ENCODE results near the gene S1PR4.

S1PR4 gene

DNA sequence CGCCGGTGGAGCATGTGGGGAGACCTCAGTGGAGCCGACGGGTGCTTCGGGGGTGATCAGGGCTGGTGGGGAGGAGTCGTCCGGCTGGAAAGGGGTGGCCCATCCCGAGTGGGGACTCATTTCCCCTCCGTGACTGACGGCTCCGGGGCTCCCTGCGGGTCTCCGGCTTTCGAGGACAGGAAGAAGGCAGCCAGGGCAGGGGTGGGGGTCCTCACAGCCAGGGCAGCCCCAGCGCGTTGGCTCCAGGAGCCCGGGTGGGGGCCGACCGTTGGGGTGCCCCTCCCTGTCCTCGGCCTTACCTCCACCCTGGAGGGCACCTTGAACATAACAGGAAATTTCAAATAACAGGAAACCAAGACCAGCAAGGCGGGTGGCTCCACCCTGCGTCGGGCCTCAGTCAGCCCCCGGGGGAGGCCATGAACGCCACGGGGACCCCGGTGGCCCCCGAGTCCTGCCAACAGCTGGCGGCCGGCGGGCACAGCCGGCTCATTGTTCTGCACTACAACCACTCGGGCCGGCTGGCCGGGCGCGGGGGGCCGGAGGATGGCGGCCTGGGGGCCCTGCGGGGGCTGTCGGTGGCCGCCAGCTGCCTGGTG is at the start of gene S1PR4:
S1PR4 (plus strand) TSS at position 393 of the 596 bp plus-strand sequence; CDS start at position 417, 24 bp downstream.
- DNase-seq = no peak

DNA sequence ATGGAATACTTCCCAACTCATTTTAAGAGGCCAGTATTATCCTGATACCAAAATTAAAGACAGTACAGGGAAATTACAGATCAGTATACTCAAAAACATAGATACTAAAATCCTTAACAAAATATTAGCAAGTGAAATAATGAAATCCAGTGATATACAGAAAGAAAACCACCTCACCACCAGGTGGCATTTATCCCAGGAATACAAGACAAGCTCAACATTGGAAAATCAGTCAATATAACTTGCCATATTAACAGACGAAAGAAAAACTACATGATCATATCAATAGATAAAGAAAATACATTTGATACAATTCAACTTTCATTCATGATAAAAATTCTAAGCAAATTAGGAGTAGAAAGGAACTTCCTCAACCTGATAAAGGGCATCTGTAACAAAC is 49.5 kb upstream of the S1PR4 start:
- no peak for DNase-seq

DNA sequence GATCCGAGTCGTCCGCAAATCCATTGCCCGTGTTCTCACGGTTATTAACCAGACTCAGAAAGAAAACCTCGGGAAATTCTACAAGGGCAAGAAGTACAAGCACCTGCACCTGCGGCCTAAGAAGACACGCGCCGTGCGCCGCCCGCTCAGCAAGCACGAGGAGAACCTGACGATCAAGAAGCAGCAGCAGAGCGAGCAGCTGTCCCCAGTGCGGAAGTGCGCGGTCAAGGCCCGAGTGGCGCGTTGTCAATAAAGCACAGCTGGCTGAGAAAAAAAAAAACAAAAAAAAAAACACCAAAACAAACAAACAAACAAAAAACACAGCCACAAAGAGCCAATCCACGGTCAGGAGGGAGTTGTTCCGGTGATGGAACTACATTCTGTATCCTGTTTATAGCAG is 47.4 kb upstream of the S1PR4 start:
- no peak for DNase-seq

DNA sequence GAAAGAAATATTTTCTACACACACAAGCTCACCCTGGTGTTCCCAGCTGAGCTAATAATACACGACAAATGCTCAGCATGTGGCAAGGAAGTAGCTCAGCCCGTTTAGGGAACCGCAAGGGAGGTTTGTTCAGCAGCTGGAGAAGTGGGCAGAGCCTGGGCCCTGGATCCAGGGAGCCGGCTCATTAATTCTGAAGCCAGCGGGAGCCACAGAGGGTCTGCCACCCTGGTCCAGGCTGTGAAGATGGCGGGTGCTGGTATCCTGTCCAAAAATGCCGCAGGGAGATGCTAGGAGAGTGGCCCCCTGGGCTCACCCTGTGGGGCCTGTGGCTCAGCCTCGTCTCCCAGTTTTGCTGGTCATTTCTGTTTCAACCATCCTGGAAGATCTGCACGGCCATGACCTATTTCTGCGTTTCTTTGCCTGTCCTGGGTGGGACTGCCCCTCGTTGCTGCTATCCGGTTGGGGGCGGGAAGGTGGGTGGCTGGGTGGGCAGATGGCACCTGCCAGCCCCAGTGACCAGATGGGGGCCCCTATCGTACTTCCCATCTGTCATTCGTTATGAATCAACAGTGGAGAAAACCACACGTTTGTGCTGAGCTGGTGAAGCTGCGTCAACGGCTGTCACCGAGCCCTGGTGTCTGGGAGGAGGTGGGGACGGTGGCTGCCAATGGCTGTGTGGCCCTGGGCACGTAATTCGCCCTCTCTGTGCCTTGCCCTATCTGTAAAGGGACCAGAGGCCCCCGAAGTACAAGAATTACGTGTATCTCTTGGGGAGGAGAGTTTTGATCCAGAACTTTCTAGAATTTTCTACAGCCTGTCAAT is 45.4 kb upstream of the S1PR4 start:
- peak; percentile 48 for DNase-seq

DNA sequence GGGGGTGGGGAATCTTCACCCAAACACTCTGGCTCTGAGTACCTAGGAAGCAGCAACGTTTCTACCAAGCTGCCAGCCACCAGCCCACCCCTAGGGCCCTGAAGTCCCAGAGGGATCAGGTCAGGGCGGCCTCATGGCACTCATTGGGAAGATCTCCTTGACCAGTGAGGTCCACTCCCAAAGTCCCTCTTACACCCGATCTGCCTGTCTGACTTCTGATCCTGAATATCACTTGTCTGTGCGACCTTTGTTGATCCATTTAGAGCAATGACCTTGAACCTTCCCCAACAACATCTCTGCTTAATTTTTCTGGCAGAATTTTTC is 44.8 kb upstream of the S1PR4 start:
- DNase-seq = no peak

DNA sequence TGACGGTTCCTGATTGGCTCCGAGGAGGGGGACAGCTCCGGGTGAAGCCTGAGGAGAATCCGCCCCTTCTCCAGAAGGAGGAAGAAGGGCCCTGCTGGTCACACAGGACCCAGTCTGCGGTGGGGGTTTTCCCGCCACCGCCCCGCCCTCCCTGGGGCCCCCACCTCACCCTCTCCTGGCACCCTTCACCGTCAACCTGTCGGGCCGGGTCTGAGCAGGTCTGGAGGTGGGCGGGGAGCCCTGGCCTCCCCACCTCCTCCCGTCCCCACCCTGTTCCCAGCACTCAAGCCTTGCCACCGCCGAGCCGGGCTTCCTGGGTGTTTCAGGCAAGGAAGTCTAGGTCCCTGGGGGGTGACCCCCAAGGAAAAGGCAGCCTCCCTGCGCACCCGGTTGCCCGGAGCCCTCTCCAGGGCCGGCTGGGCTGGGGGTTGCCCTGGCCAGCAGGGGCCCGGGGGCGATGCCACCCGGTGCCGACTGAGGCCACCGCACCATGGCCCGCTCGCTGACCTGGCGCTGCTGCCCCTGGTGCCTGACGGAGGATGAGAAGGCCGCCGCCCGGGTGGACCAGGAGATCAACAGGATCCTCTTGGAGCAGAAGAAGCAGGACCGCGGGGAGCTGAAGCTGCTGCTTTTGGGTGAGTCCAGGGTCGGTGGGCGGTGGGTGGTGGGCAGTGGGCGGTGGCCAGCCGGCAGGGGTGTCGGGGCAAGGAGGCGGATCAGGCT is 42.4 kb upstream of the S1PR4 start, which contains the start of gene GNA15:
GNA15 (plus strand) TSS at position 73 of the 723 bp plus-strand sequence; CDS start at position 491, 418 bp downstream.
- no peak for DNase-seq

- no peak for DNase-seq
These were observed 41.9 kb upstream of the S1PR4 start for GRCh38 chr19:3136684-3137055.

DNA sequence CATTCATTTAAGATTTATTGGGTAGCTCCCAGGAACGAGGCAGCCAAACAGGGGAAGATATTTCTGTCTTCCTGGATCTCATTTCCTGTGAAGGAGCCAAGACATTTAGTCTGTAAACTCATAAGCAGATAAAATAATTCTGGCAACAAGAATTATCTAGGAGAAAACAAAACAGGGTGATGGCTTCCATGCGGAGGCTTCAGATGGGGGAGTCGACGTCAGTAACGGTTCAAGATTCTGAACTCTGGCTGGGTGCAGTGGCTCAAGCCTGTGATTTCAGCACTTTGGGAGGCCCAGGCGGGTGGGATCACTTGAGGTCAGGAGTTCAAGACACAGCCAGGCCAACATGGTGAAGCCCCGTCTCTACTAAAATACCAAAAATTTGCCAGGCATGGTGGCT is 41.5 kb upstream of the S1PR4 start:
- no peak for DNase-seq

DNA sequence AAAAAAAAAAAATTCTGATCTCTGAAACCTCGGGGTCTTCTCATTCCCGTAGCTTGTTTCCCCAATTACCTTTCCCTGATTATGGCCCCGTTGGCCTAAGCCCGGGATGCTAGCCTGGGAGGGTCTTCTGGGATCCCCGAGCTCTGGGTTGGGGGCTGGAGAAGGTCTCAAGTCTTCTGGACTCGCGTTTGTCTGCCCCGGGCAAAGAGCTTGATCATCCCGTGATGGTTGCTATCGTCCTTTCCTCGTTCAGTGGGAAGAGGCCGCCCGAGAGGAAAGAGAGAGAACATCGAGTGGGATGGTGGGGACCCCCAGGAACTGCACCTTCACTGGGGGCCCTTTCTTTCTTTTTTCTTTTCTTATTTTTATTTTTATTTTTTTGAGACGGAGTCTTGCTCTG is 40.3 kb upstream of the S1PR4 start:
- no peak for DNase-seq

- no peak for DNase-seq
These were observed 37.9 kb upstream of the S1PR4 start for GRCh38 chr19:3140667-3141038.

DNA sequence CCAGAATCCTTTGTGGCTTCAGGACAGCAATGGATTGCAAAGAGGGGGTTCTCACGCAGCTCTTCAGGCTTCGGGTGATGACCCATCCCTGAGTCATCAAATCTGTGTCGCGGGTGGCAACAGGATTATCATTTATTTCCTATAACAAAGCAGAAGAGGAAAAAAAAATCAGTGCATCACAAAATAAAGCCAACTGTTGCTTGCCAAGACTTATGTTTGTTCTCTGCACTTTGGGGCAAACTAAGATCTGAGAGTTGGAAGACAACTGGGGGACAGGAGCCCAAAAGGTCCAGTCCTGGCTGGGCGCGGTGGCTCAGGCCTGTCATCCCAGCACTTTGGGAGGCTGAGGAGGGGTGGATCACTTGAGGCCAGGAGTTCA is 36.3 kb upstream of the S1PR4 start:
- no peak for DNase-seq

DNA sequence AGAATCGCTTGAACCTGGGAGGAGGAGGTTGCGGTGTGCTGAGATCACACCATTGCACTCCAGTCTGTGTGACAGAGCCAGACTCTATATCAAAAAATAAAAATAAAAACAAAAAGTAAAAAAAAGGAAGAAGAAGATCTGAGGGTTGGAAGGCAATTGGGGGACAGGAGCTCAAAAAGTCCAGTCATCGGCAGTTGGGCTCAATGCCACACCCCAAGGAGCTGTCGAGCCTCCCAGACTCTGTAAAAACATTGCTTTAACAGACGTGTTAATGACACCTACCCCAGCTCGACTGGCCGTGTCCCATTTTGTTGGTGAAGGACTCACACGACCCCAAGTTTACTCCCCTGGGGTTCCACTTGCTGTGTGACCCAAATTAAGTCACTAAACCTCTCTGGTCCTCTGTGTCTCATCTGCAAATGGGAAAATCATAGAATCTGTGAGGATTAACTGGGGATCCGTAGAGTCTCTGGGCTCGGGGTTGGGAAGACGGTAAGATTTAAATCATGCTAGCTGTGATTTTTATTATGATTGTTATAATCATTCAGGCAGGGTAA is 35.7 kb upstream of the S1PR4 start:
- no peak for DNase-seq

- no peak for DNase-seq
These were observed 32.5 kb upstream of the S1PR4 start for GRCh38 chr19:3145909-3146676.

- DNase-seq = no peak
These were observed 31.9 kb upstream of the S1PR4 start for GRCh38 chr19:3146677-3147100.

- DNase-seq = no peak
These were observed 30.1 kb upstream of the S1PR4 start for GRCh38 chr19:3148503-3148902.

GRCh38 chr19:3149089-3149488 is 29.5 kb upstream of the S1PR4 start:
- no peak for DNase-seq

GRCh38 chr19:3149526-3150505 is 28.8 kb upstream of the S1PR4 start:
- DNase-seq = no peak

DNA sequence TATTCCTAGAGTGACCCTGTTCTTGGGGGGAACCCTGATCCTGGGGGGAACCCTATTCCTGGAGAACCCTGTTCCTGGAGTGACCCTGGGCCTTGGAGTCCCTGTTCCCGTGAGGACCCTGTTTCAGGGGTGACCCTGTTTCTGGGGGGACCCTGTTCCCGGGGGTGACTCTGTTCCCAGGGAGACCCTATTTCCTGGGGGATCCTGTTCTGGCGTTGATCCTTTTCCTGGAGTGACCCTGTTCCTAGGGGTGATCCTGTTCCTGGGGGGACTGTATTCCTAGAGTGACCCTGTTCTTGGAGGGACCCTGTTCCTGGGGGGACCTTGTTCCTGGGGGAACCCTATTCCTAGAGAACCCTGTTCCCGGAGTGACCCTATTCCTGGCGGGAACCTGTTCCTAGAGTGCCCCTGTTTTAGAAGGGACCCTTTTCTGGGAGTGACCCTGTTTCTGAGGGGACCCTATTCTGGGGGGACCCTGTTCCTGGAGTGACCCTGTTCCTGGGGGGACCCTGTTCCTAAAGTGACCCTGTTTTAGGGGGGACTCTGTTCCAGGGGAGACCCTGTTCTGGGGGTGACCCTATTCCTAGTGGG is 27.7 kb upstream of the S1PR4 start:
- no peak for DNase-seq

GRCh38 chr19:3151563-3152418 is 26.8 kb upstream of the S1PR4 start:
- DNase-seq = no peak

DNA sequence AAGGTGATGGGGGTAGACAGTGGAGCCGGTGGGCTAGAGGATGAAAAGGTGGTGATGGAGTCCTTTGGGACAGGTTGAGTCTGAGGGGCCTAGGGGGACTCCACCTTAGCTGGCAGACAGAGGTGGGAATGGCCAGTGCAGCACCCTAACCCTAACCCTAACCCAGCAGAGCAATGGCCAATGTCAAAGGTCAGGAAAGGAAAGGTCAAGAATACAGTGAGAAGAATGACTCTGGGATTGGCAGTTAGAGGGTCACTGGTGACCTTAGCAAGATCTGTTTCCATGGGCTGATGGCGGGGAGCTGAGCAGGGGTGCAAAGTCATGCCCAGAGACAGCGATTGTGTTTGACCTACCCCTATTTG is 26.2 kb upstream of the S1PR4 start:
- DNase-seq = no peak

Measured in eye (tissue), 1 donor.